Embryonic facial prominence (tissue), 1 donor: ENCODE results near the gene ACAP3.
"Not testable (repeated sequence)": the region's sequence is repeated elsewhere in the genome, so short reads cannot be mapped to it uniquely, and the experiment has no call there.

Source experiments
- DNase-seq: peaks from one replicate; pipeline ENCODE4 v3.0.0-alpha.2; 2016; ENCODE audit errors: extremely low spot score

Gene ACAP3

GRCh38 chr1:1264868-1265272 is 42.9 kb downstream of the ACAP3 start:
- DNase-seq = no peak

GRCh38 chr1:1264026-1264425 is 43.7 kb downstream of the ACAP3 start:
- DNase-seq = no peak

DNA sequence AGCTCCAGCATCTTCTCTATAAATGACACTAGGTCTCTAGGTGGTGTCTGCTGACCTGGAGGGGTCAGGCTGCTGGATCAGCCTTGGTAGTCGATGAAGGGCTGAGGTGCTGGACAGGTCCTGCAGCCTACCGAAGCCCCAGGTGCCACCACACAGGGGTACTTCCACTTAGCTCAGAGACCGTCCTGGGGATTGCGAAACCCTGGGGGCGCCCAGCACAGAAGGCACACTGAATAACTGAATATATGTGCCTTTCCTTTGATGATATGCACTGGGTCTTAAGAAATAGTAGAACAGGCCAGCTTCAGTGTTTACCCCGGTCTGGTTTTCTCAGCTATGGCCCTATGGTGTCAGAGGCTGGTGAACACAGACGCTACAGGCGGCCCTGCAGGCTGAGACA is 45.0 kb downstream of the ACAP3 start:
- DNase-seq = no peak

DNA sequence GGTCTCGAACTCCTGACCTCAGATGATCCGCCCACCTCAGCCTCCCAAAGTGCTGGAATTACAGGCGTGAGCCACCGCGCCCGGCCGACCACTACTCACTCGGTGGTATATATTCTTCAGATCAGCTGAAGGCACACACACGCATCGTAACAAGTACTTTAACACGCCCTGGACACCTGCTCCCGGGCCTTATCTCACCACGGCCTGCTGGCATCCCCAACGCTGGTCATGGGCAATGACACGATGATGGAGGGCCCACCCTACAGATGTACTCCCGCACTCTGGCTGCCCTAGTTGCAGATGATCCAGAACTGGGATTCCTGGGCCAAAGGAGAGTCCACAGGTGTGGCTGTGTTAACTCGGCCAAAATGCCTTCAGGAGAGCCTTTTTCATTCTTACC is 45.7 kb downstream of the ACAP3 start:
- DNase-seq = no peak

- DNase-seq = no peak
These were observed 46.7 kb downstream of the ACAP3 start for GRCh38 chr1:1260843-1261560.

GRCh38 chr1:1259951-1260600 is 47.7 kb downstream of the ACAP3 start:
- no peak for DNase-seq

DNA sequence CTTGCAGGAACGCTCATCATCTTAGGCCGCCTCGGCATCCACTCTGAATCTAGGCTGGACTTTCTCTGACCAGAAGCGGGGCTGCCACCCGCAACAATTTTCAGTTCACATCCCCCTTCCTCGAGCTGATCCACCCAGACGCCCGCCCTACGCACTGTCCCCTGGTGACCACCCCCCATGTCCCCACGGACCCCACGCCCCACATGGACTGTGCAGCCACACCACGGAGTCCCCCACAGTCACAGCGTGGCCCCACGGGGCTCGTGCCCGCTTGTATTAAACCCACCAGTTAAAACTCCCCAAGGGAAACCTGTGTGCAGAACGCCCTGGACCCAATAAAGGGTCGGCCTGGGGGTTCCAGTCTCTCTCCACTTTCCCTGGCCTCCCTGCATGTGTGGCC is 48.2 kb downstream of the ACAP3 start:
- DNase-seq = no peak

- no peak for DNase-seq
These were observed 48.6 kb downstream of the ACAP3 start for GRCh38 chr1:1259119-1259488.

- DNase-seq = no peak
These were observed 50.5 kb downstream of the ACAP3 start for GRCh38 chr1:1256956-1257871.

DNA sequence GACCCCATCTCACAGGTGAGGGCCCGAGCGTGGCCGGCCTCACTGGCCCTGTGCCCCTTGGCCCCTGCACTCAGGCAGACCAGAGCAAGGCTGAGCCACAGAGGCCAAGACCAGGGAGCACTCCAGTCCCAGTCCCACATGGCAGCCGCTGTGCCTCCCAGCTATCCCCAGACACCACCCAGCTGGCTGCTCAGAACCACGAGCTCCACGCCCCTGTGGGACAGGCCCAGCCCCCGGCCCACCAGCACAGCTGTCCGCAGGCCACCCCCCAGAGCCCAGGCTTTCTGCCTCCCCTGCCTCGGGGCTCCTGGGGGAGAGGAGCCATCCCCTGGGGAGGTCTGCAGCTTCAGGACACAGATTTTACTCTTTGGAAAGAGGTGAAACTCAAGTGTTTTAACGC is 52.1 kb downstream of the ACAP3 start:
- DNase-seq = no peak

GRCh38 chr1:1255078-1255477 is 52.7 kb downstream of the ACAP3 start:
- no peak for DNase-seq

- DNase-seq = no peak
These were observed 53.1 kb downstream of the ACAP3 start for GRCh38 chr1:1254667-1254998.

DNA sequence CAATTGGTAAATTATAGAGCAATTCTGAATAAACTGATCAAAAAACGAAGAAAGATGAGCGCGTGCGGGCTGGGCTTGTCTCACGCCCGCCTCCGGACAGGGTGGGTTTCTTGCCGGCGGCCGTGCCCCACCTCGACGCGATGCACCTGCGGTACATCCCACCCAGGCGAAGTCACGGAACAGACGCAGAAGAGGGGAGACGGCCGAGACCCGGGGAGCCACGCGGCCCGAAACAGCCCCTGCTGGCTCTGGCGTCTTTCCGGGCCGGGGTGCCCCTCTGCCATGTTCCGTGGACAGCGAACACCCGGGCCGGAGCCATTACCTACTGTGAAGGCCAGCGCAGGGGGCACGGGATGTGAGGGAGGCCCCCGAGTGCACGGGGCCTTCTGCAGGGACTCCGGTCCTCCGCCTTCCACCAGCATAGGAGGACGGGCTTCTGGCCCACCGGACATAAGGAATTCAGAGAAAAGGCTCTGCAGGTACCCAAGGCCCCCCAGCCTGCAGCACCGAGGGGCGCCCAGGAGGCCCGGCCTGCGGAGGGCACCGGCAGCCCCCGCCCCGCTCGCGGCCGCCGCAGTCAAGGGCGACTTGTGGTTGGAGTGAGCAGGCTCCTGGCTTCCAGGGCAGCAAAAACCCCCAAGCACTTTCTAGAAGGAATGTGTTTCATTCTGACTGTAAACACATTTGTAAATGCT is 53.6 kb downstream of the ACAP3 start:
- DNase-seq = no peak

DNA sequence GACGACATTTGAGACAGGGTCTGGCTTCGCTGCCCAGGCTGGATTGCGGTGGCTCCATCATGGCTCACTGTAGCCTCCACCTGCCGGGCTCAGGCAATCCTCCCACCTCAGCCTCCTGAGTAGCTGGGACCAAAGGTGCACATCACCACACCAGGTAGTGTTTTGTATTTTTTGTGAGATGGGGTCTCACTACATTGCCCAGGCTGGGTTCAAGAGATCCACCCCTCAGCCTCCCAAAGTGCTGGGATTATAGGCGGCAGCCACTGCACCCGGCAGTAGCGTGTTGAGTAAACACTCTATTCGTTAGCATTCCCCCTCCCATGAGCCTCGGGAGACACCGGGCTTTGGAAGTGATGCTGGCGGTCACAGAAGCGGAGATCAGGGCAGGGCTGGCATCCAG is 54.4 kb downstream of the ACAP3 start:
- no peak for DNase-seq

DNA sequence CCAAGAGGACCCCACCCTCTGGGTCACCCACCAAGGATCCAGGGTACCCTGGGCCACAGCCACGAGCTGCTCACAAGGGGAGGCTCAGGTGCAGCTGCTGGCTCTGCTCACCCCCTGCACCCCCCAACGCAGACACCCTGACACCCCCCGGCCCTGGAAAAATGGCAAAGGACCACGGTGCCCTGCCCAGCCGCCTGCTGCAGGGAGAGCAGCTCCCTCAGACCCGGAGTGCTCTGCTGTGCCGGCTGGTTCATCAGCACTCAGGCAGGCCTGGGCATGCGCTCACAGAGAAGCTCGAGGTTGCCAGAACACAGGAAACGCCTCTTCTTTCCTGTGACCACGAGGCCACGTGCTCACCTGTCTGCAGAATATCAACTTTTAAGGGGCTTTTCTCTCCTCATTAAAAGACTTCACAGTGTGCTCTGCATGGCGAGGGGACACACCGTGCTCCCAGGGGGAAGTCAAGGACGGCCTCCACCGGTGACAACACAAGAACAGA is 56.9 kb downstream of the ACAP3 start:
- no peak for DNase-seq

- not testable (repeated sequence) for DNase-seq
These were observed 59.5 kb downstream of the ACAP3 start for GRCh38 chr1:1248009-1248913.

GRCh38 chr1:1247341-1247913 is 60.3 kb downstream of the ACAP3 start:
- no peak for DNase-seq

GRCh38 chr1:1246577-1247340 is 61.0 kb downstream of the ACAP3 start, which contains the start of gene C1QTNF12:
TSS of gene C1QTNF12 (minus strand) at chr1:1246722. CDS start at chr1:1246690, 32 bp downstream.
- DNase-seq = no peak

DNA sequence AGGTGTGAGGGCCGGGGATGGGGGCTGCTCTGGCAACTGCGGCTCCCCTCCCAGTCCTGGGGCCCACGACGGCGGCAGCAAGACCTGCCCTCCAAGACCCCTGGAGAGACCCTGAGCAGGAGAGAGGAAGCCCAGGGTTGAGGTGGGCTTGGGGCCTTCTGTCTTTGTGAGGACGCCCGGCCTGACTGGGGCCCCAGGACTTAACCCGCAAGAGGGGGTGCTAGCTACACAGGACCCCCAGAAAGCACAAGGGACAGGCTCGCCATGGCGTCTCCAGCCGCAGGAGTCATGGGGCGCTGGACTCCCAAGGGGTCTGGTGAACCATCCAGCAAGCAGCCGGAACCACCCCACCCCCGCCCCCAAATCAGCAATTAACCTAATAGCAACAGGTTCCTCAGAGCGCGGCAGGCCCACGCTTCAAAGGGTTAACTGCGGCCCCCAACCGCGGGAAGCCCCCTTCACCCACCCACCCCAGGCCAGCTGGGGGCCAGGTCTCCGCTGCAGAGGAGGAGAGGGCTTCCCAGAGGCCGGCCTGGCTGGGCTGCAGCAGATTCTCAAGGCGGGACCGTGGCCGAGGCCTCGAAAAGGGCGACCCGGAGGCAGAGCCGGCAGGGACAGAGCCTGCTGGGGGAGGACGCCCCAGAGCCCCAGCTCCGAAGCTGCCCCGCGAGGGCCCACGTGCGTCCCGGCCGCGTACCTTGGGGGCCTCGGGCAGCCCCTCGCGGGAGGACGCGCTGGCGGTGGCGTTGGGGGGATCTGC is 61.7 kb downstream of the ACAP3 start:
- no peak for DNase-seq
